ENCODE measurements around the gene ELANE. TPM values are rescaled to one million over a fixed set of nuclear protein-coding genes. Genes with fewer than 3 reads are reported as not detected.

ELANE gene
- total RNA-seq, 2 experiments from 2014 or later: not detected

DNA sequence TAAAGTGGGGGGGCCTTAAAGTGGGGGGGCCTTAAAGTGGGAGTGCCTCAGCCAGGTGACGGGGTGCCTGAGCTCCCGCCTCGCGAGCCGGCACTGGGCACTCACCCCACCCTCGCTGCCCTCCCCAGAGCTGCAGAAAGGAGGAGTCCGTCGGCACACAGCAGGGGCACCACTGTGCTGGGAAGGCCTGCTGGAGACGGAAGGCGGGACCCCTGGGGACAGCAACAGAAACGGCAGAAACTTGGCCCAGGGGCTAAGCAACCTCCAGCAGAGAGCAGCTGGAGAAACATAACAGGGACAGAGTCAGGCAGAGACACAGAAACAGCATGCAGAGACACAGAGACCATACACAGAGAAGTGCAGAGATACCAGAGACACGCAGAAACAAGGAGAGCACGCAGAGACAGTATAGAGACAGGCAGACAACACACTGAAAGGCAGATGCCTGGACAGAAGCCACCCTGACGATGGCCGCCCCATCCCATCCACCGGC is 15.2 kb downstream of the ELANE start:
- no peaks in the 10 kb centered on the region for H3K9me3 ChIP-seq (ENCODE audit: low read length)
- no peak overlapping the region for H3K4me2 ChIP-seq (ENCODE audit: low read length)
- intact Hi-C loops (cut with micrococcal nuclease; ENCODE audit: unreplicated experiment): no loop called here
- TF ChIP-seq EZH2phosphoT487 (IDR thresholded peaks at IDR 0.05; ENCODE audit: borderline replicate concordance, low read depth, low read length): no peak
- TF ChIP-seq, protein P1, sequence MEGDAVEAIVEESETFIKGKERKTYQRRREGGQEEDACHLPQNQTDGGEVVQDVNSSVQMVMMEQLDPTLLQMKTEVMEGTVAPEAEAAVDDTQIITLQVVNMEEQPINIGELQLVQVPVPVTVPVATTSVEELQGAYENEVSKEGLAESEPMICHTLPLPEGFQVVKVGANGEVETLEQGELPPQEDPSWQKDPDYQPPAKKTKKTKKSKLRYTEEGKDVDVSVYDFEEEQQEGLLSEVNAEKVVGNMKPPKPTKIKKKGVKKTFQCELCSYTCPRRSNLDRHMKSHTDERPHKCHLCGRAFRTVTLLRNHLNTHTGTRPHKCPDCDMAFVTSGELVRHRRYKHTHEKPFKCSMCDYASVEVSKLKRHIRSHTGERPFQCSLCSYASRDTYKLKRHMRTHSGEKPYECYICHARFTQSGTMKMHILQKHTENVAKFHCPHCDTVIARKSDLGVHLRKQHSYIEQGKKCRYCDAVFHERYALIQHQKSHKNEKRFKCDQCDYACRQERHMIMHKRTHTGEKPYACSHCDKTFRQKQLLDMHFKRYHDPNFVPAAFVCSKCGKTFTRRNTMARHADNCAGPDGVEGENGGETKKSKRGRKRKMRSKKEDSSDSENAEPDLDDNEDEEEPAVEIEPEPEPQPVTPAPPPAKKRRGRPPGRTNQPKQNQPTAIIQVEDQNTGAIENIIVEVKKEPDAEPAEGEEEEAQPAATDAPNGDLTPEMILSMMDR (conservative IDR thresholded peaks at IDR 0.05; ENCODE audit: low read length): no peak
- ChIA-PET CTCF (ENCODE audit: unreplicated experiment) (no interaction called here), POLR2A (interaction anchor here (0.6 kb wide), 1 partner anchor 165 kb away, joined by 3 read pairs; no protein-coding TSS in a partner anchor)
- H3K79me2 ChIP-seq (ENCODE audit: insufficient read depth, low read depth, low read length): no peaks in the 10 kb centered on the region
- H2AFZ ChIP-seq (ENCODE audit: low read length): no peak overlapping the region
- peaks cover 20% of the 10 kb centered on the region; the same call in 1 of the 2 replicates for H3K36me3 ChIP-seq (ENCODE audit: insufficient read depth, low read length)
- no peak overlapping the region for H3K4me3 ChIP-seq (ENCODE audit: low read depth, low read length, poor library complexity, severe bottlenecking)
- no peak for DNase-seq (ENCODE audit: low spot score)
- H3K27ac ChIP-seq (ENCODE audit: low read depth, low read length, poor library complexity, severe bottlenecking): no peak overlapping the region
- H3K4me1 ChIP-seq (ENCODE audit: insufficient read depth, low read length, poor library complexity, severe bottlenecking): peaks cover 34% of the 10 kb centered on the region
- H3K9me2 ChIP-seq (ENCODE audit: insufficient read depth, low read length): no peaks in the 10 kb centered on the region
- no TSS peak for BruUV-seq (replicated peaks)
- no peaks in the 10 kb centered on the region for H4K20me1 ChIP-seq (ENCODE audit: insufficient read depth, low read length)

DNA sequence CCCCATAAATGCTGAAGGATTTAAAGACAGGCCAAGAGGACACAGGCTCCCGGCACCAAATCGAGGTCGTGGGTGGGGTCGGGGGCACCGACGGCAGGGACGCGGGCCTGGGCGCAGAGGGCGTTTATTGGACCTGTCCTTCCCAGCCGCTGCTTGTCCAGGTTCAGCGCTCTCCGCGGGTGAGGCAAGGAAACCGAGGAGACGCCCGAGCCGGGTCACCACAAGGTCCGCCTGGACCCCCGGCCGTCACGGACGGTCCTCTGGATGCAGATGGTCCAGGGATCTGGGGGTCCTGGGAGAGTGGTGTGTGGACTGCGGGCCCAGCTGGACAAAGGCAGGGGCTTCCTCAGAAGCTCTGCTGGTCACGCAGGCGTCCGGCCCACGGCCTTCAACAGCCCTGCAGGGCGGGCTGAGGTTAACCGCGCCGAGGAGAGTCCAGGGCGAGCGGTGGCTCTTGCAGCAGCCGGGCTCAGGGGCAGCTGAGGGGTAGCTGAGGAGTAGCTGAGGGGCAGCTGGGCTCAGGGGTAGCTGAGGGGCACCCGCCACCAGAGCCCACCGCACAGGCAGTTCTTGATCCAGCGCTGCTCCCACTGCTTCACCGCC is 15.9 kb downstream of the ELANE start:
- Histone ChIP-seq H3K4me1 (ENCODE audit: insufficient read depth, low read length, poor library complexity, severe bottlenecking) (peaks cover 32% of the 10 kb centered on the region), H3K9me2 (ENCODE audit: insufficient read depth, low read length) (no peaks in the 10 kb centered on the region), H3K79me2 (ENCODE audit: insufficient read depth, low read depth, low read length) (no peaks in the 10 kb centered on the region), H3K27ac (ENCODE audit: low read depth, low read length, poor library complexity, severe bottlenecking) (no peak overlapping the region), H3K9me3 (ENCODE audit: low read length) (no peaks in the 10 kb centered on the region), H2AFZ (ENCODE audit: low read length) (no peak overlapping the region), H3K4me2 (ENCODE audit: low read length) (no peak overlapping the region), H4K20me1 (ENCODE audit: insufficient read depth, low read length) (no peaks in the 10 kb centered on the region), H3K36me3 (ENCODE audit: insufficient read depth, low read length) (peaks cover 20% of the 10 kb centered on the region; the same call in 1 of the 2 replicates), H3K4me3 (ENCODE audit: low read depth, low read length, poor library complexity, severe bottlenecking) (no peak overlapping the region)
- no peak for DNase-seq (ENCODE audit: low spot score)
- BruUV-seq (replicated peaks): no TSS peak
- no peak for TF ChIP-seq EZH2phosphoT487 (IDR thresholded peaks at IDR 0.05; ENCODE audit: borderline replicate concordance, low read depth, low read length)
- TF ChIP-seq, protein P1 (conservative IDR thresholded peaks at IDR 0.05; ENCODE audit: low read length): no peak
- intact Hi-C loops (cut with micrococcal nuclease; ENCODE audit: unreplicated experiment): no loop called here
- ChIA-PET CTCF (ENCODE audit: unreplicated experiment) (no interaction called here), POLR2A (no interaction called here)

DNA sequence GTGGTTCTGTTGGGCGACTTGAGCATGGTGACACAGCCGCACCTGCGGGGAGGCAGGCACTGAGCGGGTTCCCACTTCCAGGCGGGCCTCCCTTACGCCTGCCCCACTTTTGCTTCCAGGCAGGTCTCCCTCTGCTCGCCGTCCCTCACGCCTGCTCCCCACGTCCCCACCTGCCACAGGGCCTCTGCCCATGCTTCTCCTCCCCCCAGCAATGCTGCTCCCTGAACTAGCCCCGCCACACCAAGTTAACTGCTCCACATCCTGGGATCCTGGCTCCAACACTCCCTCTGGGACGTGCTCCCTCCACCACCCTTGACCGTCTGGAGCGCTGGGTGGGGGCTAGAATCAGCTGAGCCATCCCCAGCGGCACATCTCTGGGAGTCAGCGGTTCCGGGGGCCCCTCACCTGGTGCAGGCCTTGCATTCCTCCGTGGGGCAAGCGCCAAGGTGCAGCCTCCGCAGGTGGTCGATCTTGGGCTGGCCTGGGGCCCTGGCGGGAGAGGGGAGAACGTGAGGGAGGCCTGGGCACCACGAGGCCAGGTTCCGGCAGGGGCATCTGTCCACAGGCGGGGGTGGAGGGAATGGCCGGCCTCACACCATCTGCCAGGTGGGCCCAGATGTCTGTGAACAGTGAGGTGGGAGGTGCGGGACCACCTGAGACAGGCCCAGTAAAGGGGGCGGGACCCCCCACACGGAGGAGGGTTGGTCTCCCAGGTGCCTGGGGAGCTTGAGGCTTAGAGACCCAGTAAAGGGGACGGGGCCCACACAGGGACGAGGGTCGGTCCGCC is 16.5 kb downstream of the ELANE start:
- Histone ChIP-seq H3K4me3 (ENCODE audit: low read depth, low read length, poor library complexity, severe bottlenecking) (no peak overlapping the region), H2AFZ (ENCODE audit: low read length) (no peak overlapping the region), H3K27ac (ENCODE audit: low read depth, low read length, poor library complexity, severe bottlenecking) (no peak overlapping the region), H4K20me1 (ENCODE audit: insufficient read depth, low read length) (no peaks in the 10 kb centered on the region), H3K4me1 (ENCODE audit: insufficient read depth, low read length, poor library complexity, severe bottlenecking) (peaks cover 26% of the 10 kb centered on the region), H3K9me2 (ENCODE audit: insufficient read depth, low read length) (no peaks in the 10 kb centered on the region), H3K4me2 (ENCODE audit: low read length) (no peak overlapping the region), H3K36me3 (ENCODE audit: insufficient read depth, low read length) (peaks cover 20% of the 10 kb centered on the region; the same call in 1 of the 2 replicates), H3K9me3 (ENCODE audit: low read length) (no peaks in the 10 kb centered on the region), H3K79me2 (ENCODE audit: insufficient read depth, low read depth, low read length) (no peaks in the 10 kb centered on the region)
- TF ChIP-seq EZH2phosphoT487 (IDR thresholded peaks at IDR 0.05; ENCODE audit: borderline replicate concordance, low read depth, low read length): no peak
- TF ChIP-seq, protein P1 (conservative IDR thresholded peaks at IDR 0.05; ENCODE audit: low read length): no peak
- DNase-seq (ENCODE audit: low spot score): no peak
- no TSS peak for BruUV-seq (replicated peaks)
- ChIA-PET POLR2A (no interaction called here), CTCF (ENCODE audit: unreplicated experiment) (no interaction called here)
- intact Hi-C loops (cut with micrococcal nuclease; ENCODE audit: unreplicated experiment): no loop called here

All from OCI-LY7 (cell line).